ENCODE results near the gene MLEC.

MLEC gene

DNA sequence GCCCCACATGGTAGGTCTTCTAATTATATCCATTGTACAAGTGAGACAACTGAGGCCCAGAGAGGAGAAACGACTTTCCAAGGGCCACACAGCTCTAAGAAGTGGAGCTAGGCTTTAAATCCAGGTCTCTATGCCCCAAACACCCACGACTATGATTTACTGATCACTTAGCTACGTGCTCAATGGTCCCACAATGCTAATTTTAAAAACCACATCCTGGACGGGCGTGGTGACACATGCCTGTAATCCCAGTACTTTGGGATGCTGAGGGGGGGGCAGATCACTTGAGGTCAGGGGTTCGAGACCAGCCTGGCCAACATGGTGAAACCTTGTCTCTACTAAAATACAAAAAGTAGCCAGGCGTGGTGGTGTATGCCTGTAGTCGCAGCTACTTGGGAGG is 8.4 kb upstream of the MLEC start:
- ATAC-seq (peak; percentile 60), DNase-seq (peak in 1 of 2 donors; percentile 24)
- Mint-ChIP-seq H3K9me3 (no peaks in the 10 kb centered on the region), H3K27me3 (peaks cover 6% of the 10 kb centered on the region), H3K4me3 (no peak overlapping the region), H3K27ac (no peak overlapping the region), H3K4me1 (peaks cover 12% of the 10 kb centered on the region)

DNA sequence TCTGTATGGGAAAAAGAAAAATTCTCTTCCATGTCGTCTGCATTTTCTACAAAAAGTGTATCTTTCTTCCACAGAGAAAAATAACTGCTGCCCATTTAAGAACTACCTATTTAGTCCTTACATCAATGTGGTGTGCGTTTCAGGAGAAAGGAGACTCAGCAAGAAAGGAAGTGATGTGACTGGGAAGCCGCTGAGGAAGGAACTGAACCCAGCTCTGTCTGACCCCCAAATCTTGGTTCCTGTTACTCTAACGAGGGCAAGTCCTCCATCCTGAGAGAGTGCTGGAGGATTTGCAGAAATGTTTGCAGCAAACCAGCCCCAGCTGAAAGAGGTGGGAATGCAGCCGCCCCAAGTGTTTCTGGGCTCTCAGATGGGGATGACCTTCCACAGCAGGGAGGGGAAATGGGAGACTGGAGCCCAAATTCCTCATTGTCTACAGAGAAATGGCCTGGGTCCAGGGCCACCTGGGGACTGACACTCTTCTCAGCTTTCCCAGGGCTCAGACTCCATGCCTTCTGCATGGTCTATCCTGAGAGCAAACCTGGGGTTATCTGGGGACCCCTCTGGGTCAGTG is 6.7 kb upstream of the MLEC start:
- Mint-ChIP-seq H3K4me3 (no peak overlapping the region), H3K4me1 (peaks cover 23% of the 10 kb centered on the region), H3K27me3 (no peaks in the 10 kb centered on the region), H3K27ac (no peak overlapping the region), H3K9me3 (no peaks in the 10 kb centered on the region)
- ATAC-seq: no peak
- DNase-seq: no peak

DNA sequence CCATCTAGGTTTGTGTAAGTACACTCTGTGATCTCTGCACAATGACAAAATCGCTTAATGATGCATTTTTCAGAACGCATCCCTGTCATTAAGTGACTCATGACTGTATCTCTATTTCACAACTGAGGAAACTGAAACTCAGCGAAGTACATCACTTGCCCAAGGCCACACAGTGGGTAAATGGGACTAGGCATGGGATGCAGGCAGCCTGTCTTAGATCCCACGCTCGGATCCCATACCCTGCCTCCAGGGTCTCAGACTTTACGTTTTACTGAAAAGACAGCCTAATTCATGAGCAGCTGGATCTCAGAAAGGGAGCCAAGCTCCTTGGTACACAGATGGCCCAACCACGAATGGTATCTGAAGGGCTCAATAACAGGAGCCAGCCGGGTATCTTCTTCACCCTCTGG is 2.4 kb upstream of the MLEC start:
- Mint-ChIP-seq H3K27ac (no peak overlapping the region), H3K9me3 (no peaks in the 10 kb centered on the region), H3K27me3 (no peaks in the 10 kb centered on the region), H3K4me1 (peaks cover 33% of the 10 kb centered on the region), H3K4me3 (no peak overlapping the region)
- ATAC-seq (no peak), DNase-seq (no peak)

DNA sequence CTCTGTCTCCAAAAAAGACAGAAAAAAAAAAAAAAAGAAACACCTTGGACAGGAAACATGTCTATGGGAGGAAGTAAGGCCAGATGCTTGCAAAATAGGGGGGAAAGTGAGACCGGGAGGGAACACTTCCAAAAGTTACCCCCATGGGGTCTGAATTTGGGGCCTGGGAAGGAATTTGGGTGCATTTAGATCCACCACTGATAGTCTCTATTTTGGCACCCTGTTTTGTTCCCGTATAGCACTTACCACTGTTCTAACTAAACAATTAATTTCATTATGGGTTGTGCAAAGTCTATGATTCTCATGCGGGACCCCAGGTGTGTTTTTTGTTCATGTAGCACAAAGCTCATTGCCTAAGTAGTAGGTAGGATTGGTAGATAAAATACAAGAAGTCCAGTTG is 1.4 kb upstream of the MLEC start:
- Mint-ChIP-seq H3K27me3 (no peaks in the 10 kb centered on the region), H3K4me1 (peaks cover 41% of the 10 kb centered on the region), H3K9me3 (no peaks in the 10 kb centered on the region), H3K4me3 (peak overlapping the region; percentile 93 to 94), H3K27ac (no peak overlapping the region)
- DNase-seq: no peak
- no peak for ATAC-seq

DNA sequence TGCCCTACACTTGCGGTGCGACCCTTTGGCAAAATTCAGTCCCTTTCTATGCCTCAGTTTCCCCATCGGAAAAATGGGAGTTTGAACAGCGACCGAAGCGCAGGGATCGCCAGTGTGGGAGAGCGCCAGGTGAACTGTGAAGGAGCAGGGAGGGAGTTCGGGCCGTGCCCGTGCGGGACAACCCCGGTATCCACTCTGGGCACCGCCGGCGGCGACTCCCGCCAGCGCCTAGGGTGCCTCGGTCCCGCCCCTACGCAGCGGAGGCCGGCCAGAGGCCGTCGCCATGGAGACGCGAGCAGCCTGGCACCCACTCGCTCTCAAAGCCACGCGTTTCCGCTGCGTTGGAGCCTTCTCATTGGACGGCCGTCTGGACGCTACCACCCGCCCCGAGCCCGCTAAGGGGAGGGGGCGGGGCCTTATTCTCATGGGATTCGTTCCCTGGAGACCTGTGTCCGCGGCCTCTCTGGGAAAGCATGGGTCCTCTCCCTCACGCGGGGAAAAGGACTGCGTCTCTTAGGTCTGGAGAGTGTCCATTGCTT is 729 bp upstream of the MLEC start:
- peaks cover 48% of the 10 kb centered on the region for H3K4me1 Mint-ChIP-seq
- peak; percentile 97 to 98 for DNase-seq
- no peaks in the 10 kb centered on the region for H3K27me3 Mint-ChIP-seq
- peak overlapping the region; percentile 87 to 90 for H3K27ac Mint-ChIP-seq
- ATAC-seq: peak; percentile 88
- H3K4me3 Mint-ChIP-seq: peak overlapping the region; percentile 93 to 94
- H3K9me3 Mint-ChIP-seq: no peaks in the 10 kb centered on the region

DNA sequence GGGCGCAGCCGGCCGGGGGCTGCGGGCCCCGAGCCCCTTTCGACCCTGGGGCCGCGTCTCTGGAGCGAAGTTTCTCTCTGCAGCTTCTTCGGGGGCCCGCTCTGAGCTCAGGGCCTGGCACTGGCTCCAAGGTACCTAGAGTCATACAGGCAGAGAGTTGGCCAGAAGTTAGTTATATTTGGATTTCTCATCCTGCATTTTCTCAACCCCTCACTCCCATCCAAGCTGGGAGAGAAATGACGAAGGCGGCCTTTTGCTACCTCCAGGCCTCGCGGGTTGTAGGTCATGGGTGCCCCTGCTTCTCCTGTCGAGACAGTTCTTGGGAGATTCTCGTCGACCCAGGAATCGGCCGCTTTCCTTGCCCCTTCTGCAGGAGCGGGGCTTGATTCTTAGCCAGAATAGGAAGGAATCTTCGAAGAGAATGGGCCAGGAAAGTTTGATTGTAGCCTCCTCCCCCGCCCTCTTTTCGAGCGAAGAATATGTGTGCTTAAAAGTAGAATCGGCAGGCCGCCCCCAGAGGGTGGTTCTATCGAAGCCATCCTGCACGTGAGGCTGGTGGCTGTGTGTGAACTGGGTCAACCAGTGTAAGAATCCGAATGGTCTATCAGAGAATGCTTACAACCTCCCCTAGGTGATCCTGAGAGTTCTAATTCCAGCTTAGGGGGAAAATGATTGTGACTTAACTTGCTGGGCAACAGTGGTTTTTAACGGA is 785 bp downstream of the MLEC start:
- H3K27ac Mint-ChIP-seq: peak overlapping the region; percentile 48 to 80
- peak overlapping the region; percentile 88 to 96 for H3K4me3 Mint-ChIP-seq
- H3K9me3 Mint-ChIP-seq: no peaks in the 10 kb centered on the region
- DNase-seq: peak in 1 of 2 donors; percentile 32
- ATAC-seq: no peak
- no peaks in the 10 kb centered on the region for H3K27me3 Mint-ChIP-seq
- peaks cover 62% of the 10 kb centered on the region for H3K4me1 Mint-ChIP-seq

DNA sequence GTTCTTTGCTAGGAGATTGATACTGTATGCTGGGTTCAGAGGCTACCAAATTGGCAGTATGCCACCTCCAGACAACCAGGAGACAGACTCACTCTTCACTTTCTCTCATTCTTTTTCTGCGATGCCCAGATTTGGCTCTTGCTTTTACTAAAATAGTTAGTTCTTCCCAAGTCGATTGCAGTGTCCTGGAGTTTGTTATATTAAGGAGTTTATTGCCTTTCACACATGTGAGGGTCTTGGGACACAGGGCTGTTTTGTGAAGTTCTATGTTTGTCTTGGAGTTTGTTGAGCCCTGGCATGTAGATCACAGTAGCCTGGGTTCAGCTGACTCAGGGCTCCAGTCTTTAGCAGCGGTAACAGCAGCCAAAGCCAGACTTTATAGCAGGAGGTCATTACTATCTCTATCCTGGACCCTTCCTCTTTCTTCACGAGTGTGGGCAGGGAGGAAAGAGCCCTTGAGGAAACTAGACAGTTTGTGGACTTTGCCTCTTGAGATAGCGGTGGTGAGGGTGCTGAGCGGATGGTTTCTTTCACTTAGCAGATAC is 1.6 kb downstream of the MLEC start:
- Mint-ChIP-seq H3K4me3 (peak overlapping the region; percentile 88 to 96), H3K27ac (peak overlapping the region; percentile 75 to 80), H3K9me3 (no peaks in the 10 kb centered on the region), H3K4me1 (peaks cover 69% of the 10 kb centered on the region), H3K27me3 (no peaks in the 10 kb centered on the region)
- DNase-seq (no peak), ATAC-seq (no peak)

DNA sequence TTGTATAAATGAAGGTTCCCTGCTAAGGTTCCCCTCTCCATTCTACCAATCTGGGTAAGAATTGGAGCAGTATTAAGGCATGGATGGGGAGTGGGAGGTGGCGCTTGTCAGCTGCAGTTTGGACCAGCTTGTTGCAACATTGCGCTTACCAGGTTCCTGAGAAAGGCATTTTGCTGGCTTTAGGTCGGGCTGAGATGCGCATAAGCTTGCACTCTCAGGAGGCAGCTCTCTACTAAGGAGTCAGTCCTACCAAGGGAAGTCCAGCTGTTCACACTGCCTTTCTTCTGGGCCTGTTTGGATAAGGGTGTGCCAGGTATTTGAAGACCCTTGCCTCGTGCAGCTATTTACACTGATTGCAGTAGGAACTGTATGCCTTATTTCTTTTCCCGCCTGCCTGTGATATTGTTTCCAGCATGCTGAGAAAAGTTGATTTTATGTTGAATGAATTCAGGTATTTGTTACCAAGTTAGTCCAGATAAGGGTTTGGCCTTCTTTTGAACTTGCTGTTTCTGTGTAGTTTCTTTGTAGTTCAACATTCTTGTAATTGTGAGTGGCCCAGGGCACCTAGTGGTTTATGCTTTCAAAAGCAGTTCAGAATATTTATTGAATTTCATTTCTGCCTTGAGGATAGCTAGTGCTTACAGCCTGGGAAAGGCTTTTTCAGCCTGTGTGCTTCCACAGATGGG is 2.6 kb downstream of the MLEC start:
- Mint-ChIP-seq H3K4me3 (peak overlapping the region; percentile 88 to 96), H3K27ac (no peak overlapping the region), H3K4me1 (peaks cover 70% of the 10 kb centered on the region), H3K27me3 (no peaks in the 10 kb centered on the region), H3K9me3 (no peaks in the 10 kb centered on the region)
- DNase-seq: no peak
- ATAC-seq: no peak

DNA sequence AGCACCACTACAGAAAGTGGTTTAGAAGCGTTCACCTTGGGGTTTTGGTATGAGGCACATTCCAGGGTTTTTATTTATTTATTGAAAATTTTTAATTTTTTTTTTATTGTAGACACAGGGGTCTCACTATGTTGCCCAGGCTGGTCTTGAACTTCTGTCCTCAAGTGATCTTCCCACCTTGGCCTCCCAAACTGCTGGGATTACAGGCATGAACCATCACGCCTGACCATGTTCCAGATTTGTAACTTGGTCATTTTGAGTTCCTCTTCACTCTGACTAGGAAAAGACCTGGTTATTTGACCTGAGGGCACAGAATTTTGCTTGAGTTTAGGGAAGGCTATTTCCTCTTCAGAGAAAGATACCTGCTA is 3.1 kb downstream of the MLEC start:
- no peaks in the 10 kb centered on the region for H3K9me3 Mint-ChIP-seq
- no peak for ATAC-seq
- peaks cover 65% of the 10 kb centered on the region for H3K4me1 Mint-ChIP-seq
- H3K27ac Mint-ChIP-seq: no peak overlapping the region
- H3K27me3 Mint-ChIP-seq: no peaks in the 10 kb centered on the region
- DNase-seq: no peak
- no peak overlapping the region for H3K4me3 Mint-ChIP-seq

DNA sequence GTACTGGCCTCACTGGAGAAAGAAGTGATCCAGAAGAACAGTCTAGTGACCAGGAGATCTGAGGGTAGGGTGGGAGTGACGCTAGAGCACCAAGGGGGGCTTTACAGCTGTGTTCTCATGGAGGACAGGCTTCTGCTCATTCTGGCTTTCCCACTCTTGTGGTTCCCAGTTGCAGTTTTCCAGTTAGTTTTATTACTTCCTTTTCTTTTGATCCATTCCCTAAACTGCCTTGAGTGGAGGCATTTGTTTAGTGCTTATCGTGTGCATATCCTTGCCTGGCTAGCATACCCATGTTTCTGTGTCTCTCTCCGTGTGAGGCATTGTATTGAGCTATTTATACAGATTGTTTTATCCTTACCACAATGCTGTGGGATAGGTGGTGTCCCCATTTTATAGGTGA is 4.0 kb downstream of the MLEC start:
- Mint-ChIP-seq H3K27ac (no peak overlapping the region), H3K4me3 (no peak overlapping the region), H3K9me3 (no peaks in the 10 kb centered on the region), H3K27me3 (no peaks in the 10 kb centered on the region), H3K4me1 (peaks cover 59% of the 10 kb centered on the region)
- ATAC-seq (no peak), DNase-seq (no peak)

DNA sequence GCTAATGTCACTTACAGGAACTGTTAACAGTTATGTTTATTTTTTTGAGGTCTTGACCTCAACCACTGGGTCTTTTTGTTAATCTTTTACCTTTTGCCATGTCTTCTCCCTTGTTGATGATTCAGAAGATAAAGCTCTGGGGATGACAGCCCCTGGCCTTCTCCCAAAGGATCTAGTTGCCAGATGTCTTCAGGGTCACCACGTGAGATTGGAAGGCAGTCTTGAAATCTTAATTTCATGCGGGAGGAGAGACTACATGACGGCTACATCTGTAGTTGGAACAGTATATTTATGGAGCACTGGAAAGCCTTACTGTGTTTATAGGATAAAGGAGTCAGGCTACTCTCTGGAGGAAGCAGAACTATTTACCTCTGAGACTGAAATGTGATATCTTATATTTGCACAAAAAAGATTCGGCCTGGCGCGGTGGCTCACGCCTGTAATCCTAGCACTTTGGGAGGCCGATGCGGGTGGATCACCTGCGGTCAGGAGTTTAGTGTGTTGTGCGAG is 5.6 kb downstream of the MLEC start:
- Mint-ChIP-seq H3K9me3 (no peaks in the 10 kb centered on the region), H3K4me3 (no peak overlapping the region)

DNA sequence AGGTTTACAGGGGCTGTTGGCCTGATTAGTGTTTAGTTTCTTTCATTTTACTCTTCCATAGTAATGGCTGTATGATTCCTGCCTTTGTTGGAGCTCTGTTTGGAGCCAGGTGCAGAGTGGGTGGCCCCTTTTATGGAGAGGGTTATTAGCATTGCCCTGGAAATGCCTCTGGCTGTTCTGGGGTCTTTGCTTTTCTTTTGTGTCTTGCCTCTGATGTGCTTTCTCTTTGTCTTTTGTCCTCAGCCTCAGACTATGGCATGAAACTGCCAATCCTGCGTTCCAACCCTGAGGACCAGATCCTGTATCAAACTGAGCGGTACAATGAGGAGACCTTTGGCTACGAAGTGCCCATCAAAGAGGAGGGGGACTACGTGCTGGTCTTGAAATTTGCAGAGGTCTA is 6.9 kb downstream of the MLEC start:
- Mint-ChIP-seq H3K4me3 (no peak overlapping the region), H3K9me3 (no peaks in the 10 kb centered on the region), H3K27ac (peak overlapping the region in 1 of 2 donors; percentile 2), H3K27me3 (no peaks in the 10 kb centered on the region), H3K4me1 (peaks cover 47% of the 10 kb centered on the region)
- ATAC-seq (no peak), DNase-seq (no peak)

More for the DNA sequence above, 5.6 kb downstream of the MLEC start:
- DNase-seq: no peak
- Mint-ChIP-seq H3K27me3 (no peaks in the 10 kb centered on the region), H3K4me1 (peaks cover 59% of the 10 kb centered on the region), H3K27ac (peak overlapping the region in 1 of 2 donors; percentile 51)
- ATAC-seq: no peak

DNA sequence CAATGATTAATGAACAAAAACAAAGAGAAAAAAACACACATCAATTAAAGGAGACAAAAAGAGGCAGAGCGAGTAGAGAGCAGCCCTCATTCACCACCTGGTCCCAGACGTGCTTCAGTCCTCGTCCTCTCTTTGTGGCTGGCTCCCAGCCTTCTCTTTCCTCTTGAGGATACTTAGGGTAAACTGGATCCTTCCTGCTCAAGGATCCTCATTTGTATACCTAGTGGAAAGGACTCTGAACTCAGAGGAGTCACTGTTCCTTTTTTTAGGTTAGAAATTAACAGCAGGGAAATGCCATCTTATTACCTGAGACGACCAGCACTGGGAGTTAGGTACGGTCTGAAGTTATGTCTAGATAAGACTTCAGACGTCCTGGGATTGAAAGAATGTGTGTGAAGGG is 9.7 kb downstream of the MLEC start:
- DNase-seq (no peak), ATAC-seq (no peak)
- Mint-ChIP-seq H3K9me3 (no peaks in the 10 kb centered on the region), H3K4me1 (peaks cover 22% of the 10 kb centered on the region), H3K27me3 (no peaks in the 10 kb centered on the region), H3K4me3 (no peak overlapping the region), H3K27ac (no peak overlapping the region)

DNA sequence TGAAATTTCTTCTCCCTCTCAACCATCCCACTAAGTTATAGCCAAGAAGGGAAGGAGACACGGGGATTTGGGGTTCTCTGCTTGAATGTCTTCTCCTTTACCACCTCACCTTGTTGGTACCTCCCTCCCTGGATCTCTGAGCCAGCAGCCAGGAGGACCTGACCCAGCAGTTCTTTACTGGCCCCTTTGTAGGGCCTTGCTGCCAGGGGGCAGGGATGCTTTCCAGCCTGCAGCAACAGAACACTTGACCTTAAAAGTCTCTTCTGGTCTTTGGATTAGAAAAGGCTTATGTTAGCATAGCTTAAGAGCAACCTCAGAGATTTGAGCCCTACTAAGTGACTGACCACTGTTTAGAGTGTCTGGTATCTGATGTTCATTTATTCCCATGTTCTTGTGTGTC is 10.4 kb downstream of the MLEC start:
- DNase-seq: no peak
- Mint-ChIP-seq H3K4me3 (no peak overlapping the region), H3K9me3 (no peaks in the 10 kb centered on the region), H3K27me3 (no peaks in the 10 kb centered on the region), H3K4me1 (peaks cover 16% of the 10 kb centered on the region), H3K27ac (no peak overlapping the region)
- no peak for ATAC-seq

DNA sequence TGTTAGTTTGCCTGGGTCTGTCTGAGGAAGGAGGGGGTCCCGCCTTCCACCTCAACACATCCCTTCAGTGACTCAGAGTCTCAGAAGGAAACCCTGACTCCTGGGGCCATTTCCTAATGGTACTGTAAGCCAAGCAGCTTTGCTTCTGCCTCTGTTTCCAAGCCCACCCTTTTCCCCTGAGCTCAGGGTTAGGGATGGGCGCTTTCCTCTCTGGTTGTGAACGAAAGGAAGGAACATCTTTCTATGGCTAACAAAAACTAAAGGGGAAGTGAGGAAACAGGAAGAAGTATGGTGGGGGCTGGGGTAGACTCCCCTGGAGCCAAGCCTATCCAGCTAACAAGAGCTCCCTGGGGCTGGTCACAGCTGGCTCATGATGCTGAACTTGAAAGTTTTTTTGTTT is 11.7 kb downstream of the MLEC start:
- Mint-ChIP-seq H3K27me3 (no peaks in the 10 kb centered on the region), H3K4me3 (no peak overlapping the region), H3K9me3 (no peaks in the 10 kb centered on the region), H3K4me1 (peaks cover 4% of the 10 kb centered on the region), H3K27ac (peak overlapping the region in 1 of 2 donors; percentile 44)
- ATAC-seq (no peak), DNase-seq (no peak)

DNA sequence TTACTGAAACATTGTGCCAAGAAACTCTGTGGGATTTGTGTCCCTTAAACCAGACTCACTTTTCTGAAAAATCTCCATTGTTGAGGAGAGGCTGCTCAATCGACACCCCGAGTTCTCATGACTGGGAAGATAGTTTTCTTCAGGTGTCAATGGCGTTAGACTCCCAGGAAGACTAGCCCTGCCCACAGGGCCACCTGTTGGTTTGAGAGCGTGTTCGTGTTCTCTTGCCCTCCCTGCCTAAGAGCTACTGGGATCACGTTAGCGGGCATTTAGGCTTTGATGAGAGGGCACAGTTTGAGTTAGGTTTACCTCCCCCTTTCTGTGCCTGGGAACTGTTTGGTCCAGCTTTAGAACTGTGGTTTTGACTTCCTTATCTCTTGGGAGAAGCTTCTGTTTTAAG is 12.6 kb downstream of the MLEC start:
- H3K27me3 Mint-ChIP-seq: no peaks in the 10 kb centered on the region
- no peak overlapping the region for H3K27ac Mint-ChIP-seq
- no peaks in the 10 kb centered on the region for H3K4me1 Mint-ChIP-seq
- H3K9me3 Mint-ChIP-seq: no peaks in the 10 kb centered on the region
- no peak for ATAC-seq
- DNase-seq: no peak
- H3K4me3 Mint-ChIP-seq: no peak overlapping the region
